HG02642 (cell line): ENCODE measurements around the gene HLA-DRB1.
A peak's percentile ranks its signal among the peaks of the same experiment; 100 is the strongest.
"Not testable (repeated sequence)": the region's sequence is repeated elsewhere in the genome, so short reads cannot be mapped to it uniquely, and the experiment has no call there.

Experiments used
- ATAC-seq: cut with Tn5 transposase; IDR thresholded peaks from one replicate; pipeline ENCODE4 v1.9.1; 2021; ENCODE audit warnings: mild to moderate bottlenecking; ENCODE audit not compliant: unreplicated experiment, poor library complexity

The HLA-DRB1 gene

GRCh38 chr6:32589596-32590449 is at the start of gene HLA-DRB1:
HLA-DRB1 (minus strand) TSS chr6:32589848; CDS start chr6:32589742, 106 bp downstream.
- ATAC-seq, result peak; percentile 97

- no peak for ATAC-seq
Measured at GRCh38 chr6:32638532-32639219, 49.0 kb upstream of the HLA-DRB1 start.

DNA sequence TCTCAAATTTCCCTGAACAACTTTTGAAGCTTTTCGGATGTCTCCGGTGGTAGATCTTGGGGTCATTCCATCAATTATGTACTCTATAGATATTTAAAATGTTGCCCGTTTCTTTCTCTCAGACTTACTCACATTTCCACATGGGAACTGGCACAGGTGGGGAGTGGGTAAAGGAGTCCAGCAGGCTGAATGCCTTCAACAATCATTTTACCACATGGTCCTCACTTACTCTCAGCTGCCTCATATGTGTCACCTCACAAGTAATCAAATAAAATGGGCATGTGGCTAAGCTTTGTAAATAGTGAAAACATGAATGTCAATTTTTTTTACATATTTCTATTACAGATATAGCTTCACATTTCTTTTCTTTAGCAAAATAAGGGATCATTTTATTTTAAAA is 48.2 kb upstream of the HLA-DRB1 start:
- ATAC-seq, result no peak

GRCh38 chr6:32637219-32637880 is 47.7 kb upstream of the HLA-DRB1 start, which contains the start of gene HLA-DQA1:
HLA-DQA1 (plus strand) TSS chr6:32637406; CDS start chr6:32637459, 53 bp downstream.
- peak; percentile 65 for ATAC-seq

DNA sequence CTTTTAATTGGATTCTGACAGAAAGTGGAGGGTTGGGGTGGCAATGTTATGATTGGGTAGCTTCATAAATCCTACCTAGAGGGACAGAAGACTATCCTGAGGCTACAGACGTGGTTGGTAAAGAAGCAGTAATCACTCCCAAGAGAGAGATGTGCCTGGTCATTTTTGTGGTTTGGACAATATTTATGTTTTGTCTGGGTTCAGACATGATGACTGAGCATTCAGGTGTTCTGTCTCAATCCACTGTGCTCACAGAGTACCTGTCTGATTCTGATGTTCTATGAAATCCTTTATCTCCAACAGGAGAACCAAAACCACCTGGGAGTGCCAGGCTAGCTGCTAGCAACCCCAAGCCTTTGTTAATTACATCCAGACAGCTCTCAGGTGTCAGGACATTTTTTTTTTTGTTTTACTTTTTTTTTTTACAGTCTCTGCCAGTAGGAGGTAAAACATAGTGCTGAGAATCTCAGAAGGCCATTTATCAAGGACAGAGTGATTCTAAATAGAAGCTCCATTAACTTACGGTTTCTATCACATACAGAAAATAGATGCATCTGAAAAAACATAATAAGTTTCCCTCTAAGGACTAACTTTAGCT is 46.0 kb upstream of the HLA-DRB1 start:
- no peak for ATAC-seq

GRCh38 chr6:32629793-32630192 is 40.1 kb upstream of the HLA-DRB1 start:
- not testable (repeated sequence) for ATAC-seq

- peak; percentile 32 for ATAC-seq
Measured at GRCh38 chr6:32627831-32628230, 38.2 kb upstream of the HLA-DRB1 start.

DNA sequence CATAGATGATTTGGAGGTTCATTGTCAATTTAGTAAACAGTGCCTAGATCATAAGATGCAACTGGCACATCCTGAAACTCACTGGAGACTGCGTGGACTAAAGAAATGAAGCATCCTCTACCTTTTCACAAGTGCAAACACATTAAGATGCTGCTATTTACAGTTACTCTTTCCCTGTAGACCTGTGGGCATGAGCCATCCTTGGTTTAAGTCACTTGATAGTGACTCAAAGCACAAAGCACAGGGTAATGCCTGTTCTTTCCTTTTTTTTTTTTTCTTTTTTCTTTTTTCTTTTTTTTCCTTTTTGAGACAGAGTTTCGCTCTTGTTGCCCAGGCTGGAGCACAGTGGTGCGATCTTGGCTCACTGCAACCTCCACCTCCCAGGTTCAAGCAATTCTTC is 37.6 kb upstream of the HLA-DRB1 start:
- ATAC-seq, result no peak

- no peak for ATAC-seq
Measured at GRCh38 chr6:32625137-32625536, 35.5 kb upstream of the HLA-DRB1 start.

- ATAC-seq, result no peak
Measured at GRCh38 chr6:32624565-32624964, 34.9 kb upstream of the HLA-DRB1 start.

- ATAC-seq, result peak; percentile 30
Measured at GRCh38 chr6:32623693-32624092, 34.0 kb upstream of the HLA-DRB1 start.

DNA sequence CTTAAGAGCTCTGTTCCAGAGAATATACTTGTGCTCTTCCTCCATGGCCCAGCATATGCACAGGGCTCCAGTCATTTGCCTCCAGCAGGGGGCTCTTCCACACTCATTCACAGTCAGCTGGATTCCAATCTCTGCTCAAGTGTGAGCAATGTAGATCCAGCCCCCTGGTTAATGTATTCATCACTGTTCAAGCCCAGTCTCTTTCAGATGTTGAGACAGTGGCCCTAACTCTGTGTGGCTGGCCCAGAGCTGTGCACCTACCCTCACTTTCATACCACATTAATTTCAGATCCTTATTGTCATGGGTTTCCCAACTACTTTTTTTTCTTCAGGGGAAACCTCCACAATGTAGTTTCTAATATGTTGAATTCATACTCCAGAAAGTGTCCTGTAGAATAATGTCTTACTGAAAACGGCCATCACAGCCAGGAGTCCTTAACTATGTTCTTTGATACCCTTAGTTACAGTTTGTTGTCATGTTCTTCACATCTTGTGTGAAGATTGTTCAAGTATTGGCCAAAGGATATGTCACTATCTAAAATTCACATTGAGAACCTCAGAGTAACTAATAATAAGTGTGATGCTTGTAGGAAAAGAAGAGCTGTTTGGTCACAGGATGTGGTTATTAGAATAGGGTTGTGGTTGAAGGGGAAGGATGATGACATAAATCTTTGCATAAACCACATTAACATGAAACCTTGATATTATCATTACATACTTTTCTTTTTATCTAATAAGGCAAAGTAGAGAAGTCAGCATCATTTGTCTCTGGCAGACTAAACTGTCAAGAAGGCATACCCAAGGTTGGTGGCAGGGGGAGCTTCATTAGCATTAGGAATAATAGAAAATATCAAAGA is 33.1 kb upstream of the HLA-DRB1 start:
- ATAC-seq, result peak; percentile 63

DNA sequence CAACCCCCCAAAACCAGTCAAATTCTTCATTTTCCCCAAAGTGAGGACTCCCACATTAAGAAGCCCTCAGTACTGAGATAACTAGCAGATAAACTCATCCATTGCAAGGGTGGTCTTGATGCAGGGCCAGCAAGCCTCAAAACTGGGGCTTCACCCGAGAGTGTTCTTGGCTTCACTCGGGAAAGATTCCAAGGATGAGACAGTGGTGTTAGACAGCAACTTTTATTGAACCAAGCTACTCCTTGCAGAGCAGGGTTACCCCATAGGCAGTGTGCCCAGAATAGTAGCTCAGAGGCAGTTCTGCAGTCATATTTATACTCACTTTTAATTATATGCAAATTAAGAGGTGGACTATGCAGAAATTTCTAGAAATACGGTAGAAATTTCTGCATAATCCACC is 31.7 kb upstream of the HLA-DRB1 start:
- no peak for ATAC-seq

GRCh38 chr6:32617751-32618150 is 28.1 kb upstream of the HLA-DRB1 start:
- ATAC-seq, result no peak

DNA sequence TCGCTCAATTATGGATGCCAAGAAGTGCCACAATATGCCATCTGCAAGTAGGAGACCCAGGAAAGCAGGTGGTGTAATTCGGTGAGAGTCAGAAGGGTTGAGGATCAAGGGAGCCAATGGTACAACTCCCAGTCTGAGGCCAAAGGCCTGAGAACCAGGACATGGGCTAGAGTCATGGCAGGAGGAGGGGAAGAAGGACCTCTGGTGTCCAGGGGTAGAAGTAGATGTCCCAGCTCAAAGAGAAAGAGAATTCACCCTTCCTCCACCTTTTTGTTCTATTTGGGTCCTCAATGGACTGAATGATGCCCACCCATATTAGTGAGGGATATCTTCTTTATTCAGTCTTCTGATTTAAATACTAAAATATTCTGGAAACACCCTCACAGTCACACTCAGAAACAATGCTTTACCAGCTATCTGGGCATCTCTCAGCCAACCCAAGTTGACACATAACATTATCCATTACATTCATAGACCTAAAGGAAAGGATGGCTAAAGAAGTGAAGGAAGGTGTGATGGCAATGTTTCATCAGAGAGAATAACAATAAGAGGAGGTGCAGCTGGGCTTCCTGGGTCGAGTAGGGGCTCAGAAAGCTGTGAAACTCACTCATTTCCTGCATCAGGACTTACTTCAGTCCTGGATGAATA is 26.4 kb upstream of the HLA-DRB1 start:
- ATAC-seq, result no peak

- ATAC-seq, result no peak
Measured at GRCh38 chr6:32614366-32615081, 24.9 kb upstream of the HLA-DRB1 start.

DNA sequence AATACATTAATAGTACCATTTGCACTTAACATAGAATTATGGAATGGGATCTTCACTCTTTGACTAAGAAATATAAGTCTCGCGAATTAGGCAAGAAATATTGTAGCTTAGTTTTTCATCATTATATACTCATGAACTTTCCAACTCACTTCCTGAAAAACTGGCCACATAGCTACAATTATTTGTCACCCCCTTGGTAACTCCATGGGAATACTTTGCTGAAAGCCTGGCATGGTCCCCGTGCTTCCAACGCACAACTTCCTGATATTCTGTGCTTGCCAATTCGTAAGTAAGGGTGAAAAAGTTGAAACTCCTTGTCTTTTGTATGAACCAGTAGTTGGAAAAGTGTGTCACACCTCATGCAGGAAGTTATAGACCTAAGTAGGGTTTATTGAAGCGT is 23.8 kb upstream of the HLA-DRB1 start:
- no peak for ATAC-seq

DNA sequence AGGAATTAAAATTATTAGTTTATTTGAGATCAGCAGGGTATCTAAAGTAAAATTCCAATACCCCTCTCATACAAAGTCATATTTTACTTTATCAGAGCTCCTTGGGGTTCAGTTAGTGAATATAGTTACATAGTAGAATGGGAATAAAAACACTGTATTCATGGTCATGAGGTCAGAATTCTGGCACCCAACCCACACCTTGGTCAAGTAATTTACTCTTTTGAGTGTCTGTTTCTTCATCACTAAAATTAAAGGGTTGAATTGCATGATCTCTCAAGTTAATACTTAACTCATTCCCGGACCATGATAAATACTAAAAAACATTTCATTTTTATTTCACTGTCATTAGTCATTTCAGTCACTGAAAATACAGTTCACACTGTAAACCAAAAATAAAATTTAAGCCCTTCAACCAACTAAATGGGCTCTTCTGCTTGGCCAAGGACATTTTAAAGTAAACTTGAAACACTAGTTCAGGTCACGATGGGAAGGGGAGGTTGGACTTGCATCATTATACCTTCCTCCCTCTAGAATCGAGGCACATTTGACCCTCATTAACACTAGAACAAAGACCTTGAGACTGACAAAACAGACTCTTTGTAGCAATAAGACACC is 21.1 kb upstream of the HLA-DRB1 start:
- no peak for ATAC-seq
